GM10266 (cell line): ENCODE results near the gene PAPSS2.

Source experiments
- DNase-seq: peaks from one replicate; pipeline ENCODE4 v3.0.0; 2012; ENCODE audit errors: extremely low spot score
- CTCF ChIP-seq: IDR thresholded peaks from 2 replicates; pipeline ENCODE4 v1.5.1; 2012; ENCODE audit warnings: mild to moderate bottlenecking, low read depth; ENCODE audit not compliant: control insufficient read depth, insufficient read depth; ENCODE audit errors: missing control alignments

PAPSS2 gene

GRCh38 chr10:87720665-87721064 is 61.0 kb downstream of the PAPSS2 start:
- no peak for TF ChIP-seq CTCF
- DNase-seq, result no peak

GRCh38 chr10:87721781-87722180 is 62.1 kb downstream of the PAPSS2 start:
- DNase-seq, result no peak

GRCh38 chr10:87722716-87723115 is 63.0 kb downstream of the PAPSS2 start:
- DNase-seq, result no peak
- no peak for TF ChIP-seq CTCF

More at GRCh38 chr10:87721781-87722180, 62.1 kb downstream of the PAPSS2 start:
- TF ChIP-seq CTCF, result no peak

GRCh38 chr10:87723500-87723899 is 63.8 kb downstream of the PAPSS2 start:
- no peak for DNase-seq
- no peak for TF ChIP-seq CTCF

- no peak for TF ChIP-seq CTCF
- DNase-seq, result no peak
Measured at GRCh38 chr10:87724789-87725188, 65.1 kb downstream of the PAPSS2 start.

- no peak for TF ChIP-seq CTCF
- DNase-seq, result no peak
Measured at GRCh38 chr10:87729940-87730339, 70.3 kb downstream of the PAPSS2 start.

GRCh38 chr10:87733081-87733480 is 73.4 kb downstream of the PAPSS2 start:
- no peak for TF ChIP-seq CTCF

More at GRCh38 chr10:87733081-87733480, 73.4 kb downstream of the PAPSS2 start:
- no peak for DNase-seq
